Retina (tissue), 1 donor: ENCODE results near the gene ZSCAN10.
"Not testable (repeated sequence)": the region's sequence is repeated elsewhere in the genome, so short reads cannot be mapped to it uniquely, and the experiment has no call there.

Experiments
- DNase-seq: peaks from one replicate; pipeline ENCODE4 v3.0.0-alpha.2; 2016

The ZSCAN10 gene

DNA sequence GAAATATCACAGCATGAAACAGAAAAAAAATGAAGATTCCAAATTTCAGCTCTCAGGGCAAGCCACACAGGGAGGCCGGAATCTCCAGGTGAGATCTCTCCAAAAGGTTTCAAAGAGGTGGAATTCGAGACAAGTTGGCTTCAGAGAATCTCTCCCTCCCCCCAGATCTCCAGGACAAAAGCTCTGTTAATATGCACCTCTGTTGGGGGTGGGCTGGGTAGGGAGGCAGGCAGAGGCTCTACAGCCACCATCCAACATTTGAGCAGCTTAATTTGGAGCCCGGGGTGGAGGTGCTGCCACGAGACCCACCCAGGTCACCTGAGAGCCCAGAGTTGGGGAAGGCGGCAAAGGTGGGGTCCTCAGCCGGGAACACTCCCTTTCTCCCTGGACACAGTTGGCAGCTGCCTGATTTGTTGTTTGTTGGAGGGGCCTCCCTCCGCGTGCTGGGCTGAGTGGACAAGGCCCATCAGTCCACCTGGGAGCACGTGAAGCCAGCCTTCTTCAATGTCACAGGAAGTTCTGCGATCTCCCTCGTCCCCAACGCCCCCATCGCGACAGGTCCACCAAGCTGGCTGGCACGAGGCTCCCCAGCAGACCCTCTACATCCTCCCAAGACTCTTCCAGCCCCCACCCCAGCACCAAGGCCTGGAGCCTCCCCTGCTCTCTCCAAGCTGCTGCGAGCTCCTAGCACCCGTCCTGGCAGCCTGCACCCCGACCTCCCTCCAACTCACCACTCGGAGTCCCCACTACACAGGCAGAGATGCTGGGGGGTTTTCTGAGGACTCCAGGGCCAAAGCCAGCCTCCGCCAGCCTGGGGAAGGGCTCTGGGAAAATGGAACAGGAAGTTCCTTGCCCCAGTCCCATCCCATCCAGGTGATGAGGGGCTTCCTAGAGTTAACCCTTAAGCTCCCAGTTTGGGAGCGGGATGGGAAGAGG lies at the start of gene ZSCAN10:
ZSCAN10 (minus strand) TSS at position 836 of the 936 bp plus-strand sequence. CDS start 6,357 bp downstream, outside the sequence.
- no peak for DNase-seq

DNA sequence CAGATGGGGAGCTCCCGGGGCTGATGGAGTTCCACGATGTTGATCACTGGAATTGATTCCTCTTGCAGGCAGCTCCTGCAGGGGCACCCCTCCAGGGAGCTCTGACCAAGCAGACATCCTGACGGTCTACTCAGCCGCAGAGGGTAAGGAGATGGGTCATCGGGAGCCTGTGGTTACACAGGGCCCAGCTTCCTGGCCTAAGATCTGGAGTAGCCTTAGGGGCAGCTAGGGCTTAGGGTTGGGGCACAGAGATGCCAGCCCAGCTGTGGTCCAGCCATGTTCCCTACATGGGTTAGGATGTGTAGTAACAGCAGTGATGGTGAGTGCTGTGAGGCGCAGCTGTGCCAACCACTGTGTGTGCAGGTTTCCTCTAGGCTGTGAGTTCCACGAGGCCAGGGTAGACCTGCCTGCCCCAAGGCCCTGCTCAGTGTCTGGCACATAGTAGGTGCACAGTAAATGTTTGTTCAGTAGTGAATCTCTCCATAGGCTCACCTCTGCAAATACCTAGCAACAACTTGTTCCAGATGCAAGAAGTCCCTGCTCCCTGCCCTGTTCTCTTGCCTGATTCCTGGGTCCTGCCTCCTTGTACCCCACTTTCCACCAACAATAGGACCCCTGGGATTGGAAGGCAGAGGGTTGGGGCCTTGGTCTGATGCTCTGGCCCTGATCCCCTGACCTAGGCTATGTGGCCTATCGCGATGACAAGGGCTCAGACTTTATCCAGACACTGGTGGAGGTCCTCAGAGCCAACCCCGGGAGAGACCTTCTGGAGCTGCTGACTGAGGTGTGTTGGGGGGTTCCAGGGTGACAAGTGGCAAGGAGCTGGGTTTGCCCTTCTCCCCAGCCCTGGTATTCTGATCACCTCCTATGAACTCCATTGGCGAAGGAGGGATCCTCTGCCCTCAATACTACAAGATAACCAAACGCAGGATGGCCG lies 49.4 kb upstream of the ZSCAN10 start:
- no peak for DNase-seq

DNA sequence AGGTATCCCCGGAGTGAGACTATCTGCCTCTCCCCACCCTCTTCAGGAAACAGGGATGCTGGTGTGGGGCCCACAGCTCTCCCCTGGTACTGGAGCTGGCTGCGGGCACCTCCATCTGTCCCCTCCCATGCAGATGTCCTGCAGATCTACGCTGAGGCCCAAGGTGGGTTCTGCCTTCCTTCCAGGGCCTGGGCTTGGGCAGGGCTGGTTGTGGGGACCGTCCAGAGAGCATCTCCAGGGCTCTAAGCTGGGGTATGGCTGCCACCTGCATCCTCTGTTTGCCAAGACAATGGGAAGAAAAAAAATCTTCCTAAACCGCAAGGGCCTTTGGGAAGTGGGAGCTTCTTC lies 48.6 kb upstream of the ZSCAN10 start:
- DNase-seq, result no peak

DNA sequence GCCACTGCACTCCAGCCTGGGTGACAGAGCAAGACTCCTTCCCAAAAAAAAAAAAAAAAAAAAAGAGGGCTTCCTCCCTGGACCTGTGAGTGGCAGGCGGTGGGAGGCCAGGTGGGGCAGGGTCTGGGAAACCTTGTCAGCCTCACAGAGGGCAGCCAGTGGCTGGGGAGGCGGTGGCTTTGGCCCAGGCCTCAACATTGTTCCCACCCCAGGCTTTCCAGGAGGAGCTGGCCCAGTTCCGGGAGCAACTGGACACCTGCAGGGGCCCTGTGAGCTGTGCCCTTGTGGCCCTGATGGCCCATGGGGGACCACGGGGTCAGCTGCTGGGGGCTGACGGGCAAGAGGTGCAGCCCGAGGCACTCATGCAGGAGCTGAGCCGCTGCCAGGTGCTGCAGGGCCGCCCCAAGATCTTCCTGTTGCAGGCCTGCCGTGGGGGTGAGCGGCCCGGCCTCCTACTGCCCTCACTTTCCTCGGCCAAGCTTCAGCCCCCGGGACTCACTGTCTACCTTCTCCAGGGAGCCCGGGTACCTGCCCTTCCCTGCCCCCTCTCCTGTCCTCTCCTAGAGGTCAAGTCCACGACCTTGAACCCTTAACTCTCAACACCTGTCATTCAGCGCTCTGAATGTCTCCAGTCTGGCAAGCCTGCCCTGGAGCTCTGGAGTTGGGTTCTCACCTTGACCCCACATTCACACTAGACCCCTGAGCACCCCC lies 48.1 kb upstream of the ZSCAN10 start:
- DNase-seq, result no peak

DNA sequence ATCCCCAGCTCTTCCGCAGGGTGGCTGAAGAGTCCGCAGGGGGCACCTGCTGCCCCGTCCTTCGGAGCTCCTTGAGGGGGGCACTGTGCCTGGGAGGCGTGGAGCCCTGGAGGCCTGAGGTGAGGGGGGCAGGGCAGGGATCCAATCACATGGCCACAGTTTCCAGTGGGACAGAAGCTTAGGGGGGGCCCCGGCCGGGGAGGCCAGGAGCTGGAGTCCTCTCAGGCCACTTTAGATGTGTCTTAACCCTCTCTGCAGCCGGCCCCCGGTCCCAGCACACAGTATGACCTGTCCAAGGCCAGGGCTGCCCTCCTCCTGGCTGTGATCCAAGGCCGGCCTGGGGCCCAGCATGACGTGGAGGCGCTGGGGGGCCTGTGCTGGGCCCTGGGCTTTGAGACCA lies 46.6 kb upstream of the ZSCAN10 start:
- no peak for DNase-seq

DNA sequence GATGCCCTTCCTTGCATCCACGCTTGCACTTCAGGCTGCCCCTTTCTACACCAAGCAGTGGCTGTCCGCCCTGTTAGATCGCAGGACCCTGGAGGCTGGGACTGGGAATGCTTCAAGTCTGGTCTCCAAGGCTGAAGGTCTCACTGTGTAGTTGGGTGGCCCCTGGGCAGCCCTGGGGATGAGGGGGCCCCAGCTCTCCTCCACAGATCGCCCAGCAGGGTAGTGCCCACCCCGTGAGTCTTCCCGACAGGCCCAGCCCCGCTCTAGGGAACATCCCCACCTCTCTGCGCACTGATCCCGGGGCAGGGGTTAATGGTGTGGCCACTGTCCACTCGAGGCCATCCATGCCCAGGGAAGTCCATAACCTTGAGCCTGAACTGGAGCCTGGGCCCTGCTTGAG lies 46.1 kb upstream of the ZSCAN10 start:
- no peak for DNase-seq

DNA sequence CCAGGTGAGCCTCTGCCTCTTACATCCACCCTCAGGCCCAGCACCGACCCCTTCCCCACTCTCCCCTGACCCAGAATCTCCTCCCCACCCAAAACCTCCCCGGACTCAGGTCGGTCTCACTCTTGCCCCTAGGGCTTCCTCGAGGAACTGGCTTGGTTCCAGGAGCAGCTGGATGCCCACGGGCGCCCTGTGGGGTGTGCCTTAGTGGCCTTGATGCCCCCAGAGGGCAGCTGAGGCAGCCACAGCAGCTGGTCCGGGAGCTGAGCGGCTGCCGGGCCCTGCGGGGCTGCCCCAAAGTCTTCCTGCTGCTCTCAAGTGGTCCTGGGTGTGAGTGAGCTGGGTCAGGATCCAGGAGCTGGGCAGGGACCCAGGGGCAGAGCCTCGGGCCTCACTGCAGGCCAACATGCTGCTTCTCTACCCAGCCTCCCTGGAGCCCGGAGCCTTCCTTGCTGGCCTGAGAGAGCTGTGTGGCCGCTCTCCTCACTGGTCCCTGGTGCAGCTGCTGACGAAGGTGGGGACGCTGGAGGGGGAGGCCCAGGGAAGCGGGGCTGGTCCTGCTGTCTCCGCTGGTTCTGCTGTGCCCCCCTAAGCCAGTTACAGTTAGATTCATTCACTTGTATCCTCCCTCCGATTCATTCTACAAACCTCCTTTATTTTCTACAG lies 45.4 kb upstream of the ZSCAN10 start:
- DNase-seq, result no peak

DNA sequence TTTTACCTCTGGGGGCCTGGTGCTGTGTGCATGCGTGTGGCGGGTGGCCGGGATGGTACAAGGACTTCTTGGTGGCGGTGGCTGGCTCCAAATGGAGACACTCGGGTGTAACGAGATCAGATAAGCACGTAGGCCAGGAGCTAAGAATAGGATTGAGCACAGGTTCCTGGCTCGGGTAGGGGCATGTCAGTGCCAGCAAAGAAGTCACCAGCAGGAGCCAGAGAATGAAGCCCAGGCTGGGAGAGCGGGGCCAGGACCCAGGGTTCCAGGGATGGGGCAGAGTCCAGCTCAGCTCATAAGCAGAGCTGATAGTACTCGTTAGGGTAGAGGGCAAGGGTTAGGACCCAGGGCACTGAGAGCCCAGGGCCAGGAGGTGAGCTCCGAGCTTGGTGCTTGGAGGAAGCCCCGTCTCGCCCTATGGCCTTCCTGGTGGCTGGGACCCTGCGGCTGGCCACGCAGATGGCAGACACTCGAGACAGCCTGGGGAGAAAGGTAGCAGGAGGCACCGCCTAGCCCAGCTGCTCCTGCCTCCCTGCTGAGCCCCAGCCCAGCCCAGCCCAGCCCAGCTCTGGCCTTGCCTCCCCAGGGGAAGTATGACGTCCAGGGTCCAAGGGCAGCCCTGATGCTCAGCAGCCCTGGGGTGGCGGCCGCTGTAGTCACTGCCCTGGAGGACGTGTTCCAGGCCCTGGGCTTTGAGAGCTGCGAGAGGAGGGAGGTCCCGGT lies 44.7 kb upstream of the ZSCAN10 start:
- no peak for DNase-seq

DNA sequence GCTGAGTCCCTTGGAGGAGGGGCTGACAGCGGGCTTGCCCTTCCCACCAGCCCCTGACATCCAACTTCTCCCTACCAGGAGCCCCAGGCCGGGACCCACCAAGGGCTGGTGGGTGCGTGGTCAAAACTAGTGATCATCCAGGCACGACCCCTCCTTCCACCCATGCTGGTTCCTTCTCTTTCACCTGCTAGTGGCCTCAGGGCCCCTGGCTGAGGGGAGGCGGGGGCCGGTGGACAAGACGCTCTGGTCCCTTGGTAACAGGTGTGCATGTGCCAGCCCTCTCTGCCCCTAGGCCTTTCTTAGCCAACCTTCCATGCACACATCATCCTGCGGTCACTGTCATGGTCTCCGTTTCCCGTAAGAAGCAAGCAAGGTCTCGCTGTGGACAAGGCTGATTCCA lies 44.1 kb upstream of the ZSCAN10 start:
- DNase-seq, result no peak

DNA sequence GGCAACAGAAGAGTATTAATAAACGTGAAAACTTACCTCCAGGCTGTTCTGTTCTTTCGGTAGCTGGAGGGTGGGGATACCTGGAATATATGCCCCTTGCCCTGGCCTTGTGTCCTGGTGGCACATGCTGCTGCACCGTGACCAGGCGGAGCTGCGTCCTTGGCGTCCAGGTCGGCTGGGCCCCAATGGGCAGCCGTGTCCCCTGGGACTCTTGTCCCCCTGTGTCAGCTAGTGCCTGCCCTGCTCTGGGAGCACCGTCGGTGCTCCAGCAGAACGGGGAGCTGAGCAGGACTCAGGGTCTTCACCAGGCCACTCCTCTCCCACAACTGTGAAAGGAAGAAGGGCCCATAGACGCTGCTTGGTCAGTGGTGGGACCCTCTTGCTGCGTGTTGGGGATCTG lies 43.7 kb upstream of the ZSCAN10 start:
- DNase-seq, result no peak

DNA sequence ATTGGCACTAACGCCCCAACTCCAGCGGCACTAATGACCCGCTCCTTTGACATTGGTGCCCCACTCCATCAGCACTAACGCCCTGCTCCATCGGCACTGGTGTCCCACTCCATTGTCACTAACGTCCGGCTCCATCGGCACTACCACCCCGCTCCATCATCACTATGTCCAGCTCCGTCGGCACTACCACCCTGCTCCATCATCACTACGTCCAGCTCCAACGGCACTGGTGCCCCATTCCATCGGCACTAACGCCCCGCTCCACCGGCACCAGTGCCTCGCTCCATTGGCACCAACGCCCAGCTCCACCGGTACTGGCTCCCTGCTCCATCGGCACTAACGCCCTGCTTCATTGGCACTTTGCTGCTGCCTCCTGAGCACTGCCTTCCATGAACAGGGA lies 43.2 kb upstream of the ZSCAN10 start:
- DNase-seq, result no peak

DNA sequence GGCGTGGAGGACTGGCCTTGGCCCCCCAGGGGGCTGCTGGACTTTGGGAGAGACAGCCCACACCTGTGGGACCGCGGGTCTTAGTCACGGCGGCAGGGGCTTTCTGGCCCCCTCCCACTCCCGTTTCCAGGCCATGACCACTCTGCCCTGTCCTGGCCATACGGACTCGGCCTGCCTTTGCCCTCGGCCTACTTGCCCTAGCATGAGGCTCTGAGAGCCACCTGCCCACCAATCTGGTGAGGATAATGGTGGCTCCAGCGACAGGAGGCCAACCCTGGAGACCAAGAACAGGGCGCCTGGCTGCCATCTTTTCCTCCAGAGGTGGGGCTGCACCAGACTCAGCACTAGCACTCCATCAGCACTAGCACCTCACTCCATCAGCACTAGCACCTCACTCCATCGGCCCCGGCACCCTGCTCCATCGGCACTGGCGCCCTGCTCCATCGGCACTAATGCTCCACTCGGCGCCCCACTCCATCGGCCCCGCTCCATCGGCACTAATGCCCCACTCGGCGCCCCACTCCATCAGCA lies 42.8 kb upstream of the ZSCAN10 start:
- DNase-seq, result no peak

DNA sequence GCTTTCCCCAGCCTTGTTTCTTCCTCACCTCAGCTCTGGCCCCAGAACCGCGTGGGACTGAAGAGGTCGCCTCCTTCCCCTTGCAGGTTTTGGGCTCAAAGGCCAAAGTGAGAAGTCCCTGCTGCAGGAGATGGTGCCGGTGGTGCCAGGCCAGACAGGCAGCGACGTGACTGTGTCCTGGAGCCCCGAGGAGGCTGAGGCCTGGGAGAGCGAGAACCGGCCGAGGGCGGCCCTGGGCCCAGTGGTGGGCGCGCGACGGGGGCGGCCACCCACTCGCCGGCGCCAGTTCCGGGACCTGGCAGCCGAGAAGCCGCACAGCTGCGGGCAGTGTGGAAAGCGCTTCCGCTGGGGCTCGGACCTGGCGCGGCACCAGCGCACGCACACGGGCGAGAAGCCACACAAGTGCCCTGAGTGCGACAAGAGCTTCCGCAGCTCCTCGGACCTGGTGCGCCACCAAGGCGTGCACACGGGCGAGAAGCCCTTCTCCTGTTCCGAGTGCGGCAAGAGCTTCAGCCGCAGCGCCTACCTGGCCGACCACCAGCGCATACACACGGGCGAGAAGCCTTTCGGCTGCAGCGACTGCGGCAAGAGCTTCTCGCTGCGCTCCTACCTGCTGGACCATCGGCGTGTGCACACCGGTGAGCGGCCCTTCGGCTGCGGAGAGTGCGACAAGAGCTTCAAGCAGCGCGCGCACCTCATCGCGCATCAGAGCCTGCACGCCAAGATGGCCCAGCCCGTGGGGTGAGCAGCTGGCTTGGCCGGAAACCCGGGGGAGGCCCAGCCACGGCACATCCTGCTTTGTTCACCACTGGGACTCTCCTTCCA lies 41.7 kb upstream of the ZSCAN10 start:
- DNase-seq, result no peak

DNA sequence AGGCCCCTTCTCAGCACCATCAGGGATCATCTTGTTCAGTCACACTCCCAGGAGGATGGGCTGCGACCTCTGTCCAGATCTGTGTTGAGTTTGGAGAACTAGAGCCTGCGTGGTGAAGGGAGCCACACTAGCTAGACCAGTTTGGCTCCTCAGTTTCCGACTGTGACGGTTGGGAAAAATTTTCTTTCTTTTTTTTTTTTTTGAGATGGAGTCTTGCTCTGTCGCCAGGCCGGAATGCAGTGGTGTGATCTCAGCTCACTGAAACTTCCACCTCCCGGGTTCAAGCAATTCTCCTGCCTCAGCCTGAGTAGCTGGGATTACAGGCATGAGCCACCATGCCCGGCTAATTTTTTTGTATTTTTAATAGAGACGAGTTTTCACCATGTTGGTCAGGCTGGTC lies 40.5 kb upstream of the ZSCAN10 start:
- not testable (repeated sequence) for DNase-seq

DNA sequence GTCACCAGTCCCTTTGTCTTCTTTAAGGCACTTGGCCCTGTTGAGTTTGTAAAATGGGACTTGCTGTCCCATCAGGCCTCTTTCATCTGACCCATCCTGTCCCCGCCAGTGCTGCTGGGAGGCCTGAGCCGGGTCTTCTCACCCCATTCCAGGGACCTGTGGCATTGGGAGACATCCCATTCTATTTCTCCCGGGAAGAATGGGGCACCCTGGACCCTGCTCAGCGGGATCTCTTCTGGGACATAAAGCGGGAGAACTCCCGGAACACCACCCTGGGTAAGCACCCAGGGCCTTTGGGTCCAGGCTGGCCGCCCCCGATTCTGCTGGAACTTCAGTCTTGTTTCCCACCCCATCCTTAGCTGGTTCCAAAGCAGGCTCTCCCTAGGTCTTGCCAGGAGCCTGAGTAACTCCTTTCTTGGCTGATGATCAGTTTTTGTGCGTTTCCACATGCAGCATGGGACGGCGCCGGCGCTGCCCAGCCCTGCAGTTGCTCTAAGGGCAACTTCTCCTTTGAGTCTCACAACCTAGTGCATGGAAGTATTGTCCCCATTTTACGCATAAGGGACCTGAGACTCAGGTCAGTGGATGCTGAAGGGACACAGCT lies 39.8 kb upstream of the ZSCAN10 start:
- DNase-seq, result no peak

DNA sequence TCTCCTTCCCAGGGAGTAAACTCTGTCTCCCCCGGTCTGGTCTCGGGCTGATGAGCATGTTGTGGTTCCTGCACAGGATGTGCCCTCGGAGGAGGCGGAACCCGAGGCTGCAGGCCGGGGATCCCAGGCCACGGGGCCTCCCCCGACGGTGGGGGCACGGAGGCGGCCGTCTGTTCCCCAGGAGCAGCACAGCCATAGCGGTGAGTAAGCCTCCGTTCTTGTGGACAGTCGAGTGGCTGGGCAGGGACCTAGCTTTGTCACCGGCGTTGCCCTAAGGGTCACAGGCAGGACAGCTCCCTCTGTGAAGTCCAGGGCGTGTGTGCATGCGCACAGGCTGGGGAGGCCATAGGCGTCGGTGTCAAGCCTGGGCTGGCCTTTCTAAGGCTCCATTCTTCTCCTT lies 39.2 kb upstream of the ZSCAN10 start:
- no peak for DNase-seq

DNA sequence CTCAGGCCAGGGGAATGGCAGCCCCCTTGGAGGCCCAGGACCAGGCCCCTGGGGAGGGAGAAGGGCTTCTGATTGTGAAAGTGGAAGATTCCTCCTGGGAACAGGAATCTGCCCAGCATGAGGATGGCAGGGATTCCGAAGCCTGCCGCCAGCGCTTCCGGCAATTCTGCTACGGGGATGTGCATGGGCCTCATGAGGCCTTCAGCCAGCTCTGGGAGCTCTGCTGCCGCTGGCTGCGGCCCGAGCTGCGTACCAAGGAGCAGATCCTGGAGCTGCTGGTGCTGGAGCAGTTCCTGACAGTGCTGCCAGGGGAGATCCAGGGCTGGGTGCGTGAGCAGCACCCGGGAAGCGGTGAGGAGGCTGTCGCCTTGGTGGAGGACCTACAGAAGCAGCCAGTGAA lies 38.2 kb upstream of the ZSCAN10 start:
- no peak for DNase-seq

DNA sequence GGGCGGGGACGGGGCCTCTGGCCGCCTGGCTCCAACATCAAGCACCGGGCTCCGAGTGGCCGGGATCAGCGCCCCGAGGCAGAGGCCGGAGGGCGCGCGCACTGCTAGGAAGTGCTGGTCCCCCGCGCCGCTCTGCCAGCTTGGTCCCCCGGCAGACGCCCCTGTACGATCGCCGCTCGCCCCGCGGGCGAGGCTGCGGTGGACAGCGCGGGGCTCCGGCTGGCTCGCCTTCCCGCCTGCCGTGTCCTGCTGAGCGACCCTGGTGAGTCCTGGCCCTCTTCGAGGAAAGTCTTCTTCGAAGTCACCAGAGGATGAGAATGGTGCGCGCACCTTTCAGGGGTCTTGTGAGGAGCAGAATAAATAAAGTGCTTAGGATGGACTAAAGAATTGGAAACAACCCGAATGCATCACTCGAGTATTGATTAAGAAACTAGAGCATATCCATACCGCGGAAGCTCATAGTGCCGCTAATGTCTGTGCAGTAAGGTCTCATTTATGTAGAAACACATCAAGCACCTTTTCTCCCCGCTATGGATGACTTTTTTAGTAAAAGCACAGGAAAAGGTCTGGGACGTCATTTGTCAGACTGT lies 36.1 kb upstream of the ZSCAN10 start:
- DNase-seq, result peak; percentile 78

DNA sequence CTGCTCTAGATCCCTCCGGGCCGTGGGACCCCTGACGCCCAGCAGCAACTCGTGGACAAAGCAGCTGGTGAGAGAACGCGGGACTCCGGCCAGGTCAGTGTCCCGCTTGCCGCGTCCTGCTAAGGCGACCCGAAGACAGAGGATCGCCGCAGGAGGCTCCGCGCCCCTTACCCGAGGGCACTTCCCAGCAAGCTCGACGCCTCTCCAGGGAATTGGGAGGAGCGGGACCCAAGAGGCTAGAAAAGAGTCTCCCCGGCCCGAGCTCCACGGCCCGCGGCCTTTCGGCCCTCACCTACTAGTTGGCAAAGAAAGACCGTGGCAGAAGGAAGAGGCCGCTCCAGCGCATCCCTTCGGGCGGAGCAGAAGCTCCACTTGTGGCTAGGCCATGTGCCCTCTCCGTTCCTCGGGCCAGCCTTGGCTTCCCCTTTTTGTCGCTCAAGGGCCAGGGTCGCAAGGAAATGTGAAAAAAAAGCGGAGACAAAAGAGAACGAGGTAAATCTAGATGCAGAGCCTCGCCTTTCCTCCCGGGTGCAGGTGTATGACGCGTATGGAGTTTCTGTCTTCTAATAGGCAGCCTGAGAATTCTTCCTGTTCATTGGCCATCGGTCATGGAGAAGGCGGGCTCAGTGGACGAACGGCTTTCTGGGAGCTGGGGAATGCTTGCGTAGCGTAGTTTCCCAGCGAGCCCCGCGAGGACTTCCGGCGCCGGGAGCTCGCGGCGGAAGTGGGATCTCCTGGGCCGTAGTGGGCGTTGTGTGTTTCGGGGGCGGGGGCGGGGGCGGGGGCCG lies 35.4 kb upstream of the ZSCAN10 start, which contains the start of gene ZNF213:
ZNF213 (plus strand) TSS at position 692 of the 788 bp plus-strand sequence. CDS start 2,252 bp downstream, outside the sequence.
- peak; percentile 96 for DNase-seq
